H1 (cell line): ENCODE data around the gene CAGE1. TPM values are rescaled to one million over a fixed set of nuclear protein-coding genes. Genes with fewer than 3 reads are reported as not detected.
"Not testable (repeated sequence)": the region's sequence is repeated elsewhere in the genome, so short reads cannot be mapped to it uniquely, and the experiment has no call there.

Experiments
- CTCF ChIA-PET: fragments of 300-600 bp; sonication (Branson Sonifier 250); formaldehyde crosslinking; loops from one replicate; lab custom pipeline; 2021; ENCODE audit not compliant: partially characterized antibody; lab: Charles Lee
- POLR2A ChIA-PET: fragments of 300-600 bp; sonication (Branson Sonifier 250); formaldehyde crosslinking; loops from one replicate; lab custom pipeline; 2021; ENCODE audit warnings: inconsistent platforms; ENCODE audit not compliant: partially characterized antibody; lab: Charles Lee
- DNase-seq, 2 experiments: peaks; one replicate each; pipeline versions ENCODE4 v3.0.0 to v3.0.0-alpha.2; 2010 to 2022; ENCODE audit warnings: low spot score in 2 of 2, low read depth in 1 of 2, mixed read lengths in 1 of 2
- FAIRE-seq: peaks from 2 replicates; lab custom pipeline; 2011; peaks lifted over from hg19 to GRCh38; lab: Jason Lieb, UNC
- H2AFZ ChIP-seq: 2 replicates; pipeline ENCODE4 v1.8.1; 2012; ENCODE audit warnings: low read length, inconsistent platforms
- H2AK5ac ChIP-seq: 2 replicates; pipeline ENCODE4 v1.6.1; 2013; ENCODE audit warnings: low read depth, low read length
- H2BK120ac ChIP-seq: replicated peaks from 2 replicates; pipeline ENCODE3; 2013; ENCODE audit warnings: low read depth, low read length, inconsistent platforms
- H2BK12ac ChIP-seq: 2 replicates; pipeline ENCODE4 v1.6.1; 2013; ENCODE audit warnings: low read depth, low read length
- H2BK15ac ChIP-seq: 2 replicates; pipeline ENCODE4 v1.6.1; 2013; ENCODE audit warnings: low read length
- H2BK20ac ChIP-seq: 2 replicates; pipeline ENCODE4 v1.6.1; 2013; ENCODE audit warnings: low read length
- H2BK5ac ChIP-seq: 2 replicates; pipeline ENCODE4 v1.6.1; 2013; ENCODE audit warnings: low read depth, low read length
- H3K14ac ChIP-seq: 2 replicates; pipeline ENCODE4 v1.6.1; 2013; ENCODE audit warnings: inconsistent platforms; ENCODE audit not compliant: insufficient read length
- H3K18ac ChIP-seq: 2 replicates; pipeline ENCODE4 v1.6.1; 2013; ENCODE audit warnings: low read length; ENCODE audit errors: extremely low read depth
- H3K23ac ChIP-seq: 2 replicates; pipeline ENCODE4 v1.6.1; 2013; ENCODE audit warnings: inconsistent platforms; ENCODE audit not compliant: insufficient read length
- H3K23me2 ChIP-seq: 2 replicates; pipeline ENCODE4 v1.6.1; 2013; ENCODE audit warnings: low read depth, low read length
- H3K27ac ChIP-seq: 2 replicates; pipeline ENCODE4 v1.6.1; 2011; ENCODE audit warnings: low read depth, low read length, inconsistent platforms
- H3K27me3 ChIP-seq, 4 experiments: replicated peaks in 1 of 4; 1 replicate in 1 of 4; 2 replicates in 3 of 4; pipeline versions ENCODE4 v1.6.1 to v1.8.1; 2011 to 2013; ENCODE audit warnings: low read length in 3 of 4, mild to moderate bottlenecking in 3 of 4, inconsistent platforms in 2 of 4, mixed read lengths in 2 of 4, moderate library complexity in 1 of 4; ENCODE audit not compliant: control insufficient read depth in 3 of 4, insufficient read depth in 3 of 4; ENCODE audit errors: extremely low read depth in 1 of 4
- H3K36me3 ChIP-seq, 4 experiments: 2 replicates each; pipeline versions ENCODE4 v1.6.1 to v1.8.1; 2011 to 2013; ENCODE audit warnings: mild to moderate bottlenecking in 4 of 4, low read length in 3 of 4, moderate library complexity in 2 of 4, control low read depth in 1 of 4, inconsistent platforms in 1 of 4; ENCODE audit not compliant: insufficient read depth in 4 of 4, control insufficient read depth in 2 of 4
- H3K4ac ChIP-seq: replicated peaks from 2 replicates; pipeline ENCODE3; 2013; ENCODE audit warnings: low read length, low read depth, mixed read lengths, inconsistent platforms; ENCODE audit not compliant: insufficient read length
- H3K4me1 ChIP-seq, 4 experiments: replicated peaks in 1 of 4; 1 replicate in 1 of 4; 2 replicates in 3 of 4; pipeline versions ENCODE4 v1.6.1 to v1.8.1; 2011 to 2013; ENCODE audit warnings: low read length in 3 of 4, inconsistent platforms in 2 of 4, mixed read lengths in 1 of 4; ENCODE audit not compliant: insufficient read depth in 4 of 4, control insufficient read depth in 3 of 4
- H3K4me2 ChIP-seq, 2 experiments: 2 replicates each; pipeline versions ENCODE4 v1.6.1 to v1.8.1; 2011 to 2013; ENCODE audit warnings: low read depth in 2 of 2, low read length in 2 of 2, control low read depth in 1 of 2, inconsistent platforms in 1 of 2, mild to moderate bottlenecking in 1 of 2; ENCODE audit not compliant: insufficient read depth in 1 of 2
- H3K4me3 ChIP-seq, 4 experiments: fragments of 200-600, 300-600 bp in 1 of 4; sonication (generic), shearing (Covaris generic), sonication (Bioruptor Twin) in 1 of 4; 2 replicates each; pipeline versions ENCODE4 v1.5.1 to v1.8.1; 2011 to 2016; ENCODE audit warnings: low read length in 4 of 4, low read depth in 3 of 4, control low read depth in 2 of 4, inconsistent platforms in 2 of 4, mild to moderate bottlenecking in 2 of 4, mixed read lengths in 1 of 4, moderate library complexity in 1 of 4; ENCODE audit not compliant: insufficient read depth in 2 of 4; ENCODE audit errors: extremely low read depth in 1 of 4
- H3K56ac ChIP-seq: replicated peaks from 2 replicates; pipeline ENCODE3; 2013; ENCODE audit warnings: low read depth, mild to moderate bottlenecking, mixed read lengths, low read length, inconsistent platforms; ENCODE audit not compliant: insufficient read length
- H3K79me1 ChIP-seq: 2 replicates; pipeline ENCODE4 v1.6.1; 2013; ENCODE audit warnings: low read depth, low read length, control low read depth
- H3K79me2 ChIP-seq, 2 experiments: 2 replicates each; pipeline versions ENCODE4 v1.6.1 to v1.8.1; 2012 to 2013; ENCODE audit warnings: low read length in 2 of 2, mild to moderate bottlenecking in 2 of 2, inconsistent platforms in 1 of 2; ENCODE audit not compliant: insufficient read depth in 2 of 2, control insufficient read depth in 1 of 2
- H3K9ac ChIP-seq, 4 experiments: replicated peaks in 1 of 4; 1 replicate in 1 of 4; 2 replicates in 3 of 4; pipeline versions ENCODE4 v1.6.1 to v1.8.1; 2011 to 2013; ENCODE audit warnings: low read depth in 3 of 4, low read length in 3 of 4, control low read depth in 2 of 4, mild to moderate bottlenecking in 2 of 4, moderate library complexity in 2 of 4, inconsistent platforms in 1 of 4; ENCODE audit errors: extremely low read depth in 1 of 4
- H3K9me3 ChIP-seq, 2 experiments: 2 replicates each; pipeline versions ENCODE4 v1.6.1 to v1.8.1; 2012 to 2013; ENCODE audit warnings: mild to moderate bottlenecking in 2 of 2, moderate library complexity in 2 of 2, control low read depth in 1 of 2, inconsistent platforms in 1 of 2, low read depth in 1 of 2, low read length in 1 of 2, mixed read lengths in 1 of 2; ENCODE audit not compliant: insufficient read depth in 2 of 2
- H4K20me1 ChIP-seq, 2 experiments: replicated peaks in 1 of 2; 2 replicates each; pipeline versions ENCODE3 to v1.8.1; 2011 to 2013; ENCODE audit warnings: inconsistent platforms in 2 of 2, low read length in 2 of 2, mild to moderate bottlenecking in 1 of 2; ENCODE audit not compliant: insufficient read depth in 2 of 2, control insufficient read depth in 1 of 2
- H4K5ac ChIP-seq: 2 replicates; pipeline ENCODE4 v1.6.1; 2013; ENCODE audit warnings: low read length, low read depth, mixed read lengths, inconsistent platforms; ENCODE audit not compliant: insufficient read length
- H4K8ac ChIP-seq: 2 replicates; pipeline ENCODE4 v1.8.0; 2013; ENCODE audit warnings: mild to moderate bottlenecking, moderate library complexity, low read length, inconsistent platforms; ENCODE audit not compliant: insufficient read depth; ENCODE audit errors: extremely low read depth
- H4K91ac ChIP-seq: replicated peaks from 2 replicates; pipeline ENCODE3; 2013; ENCODE audit warnings: low read length, mixed read lengths, inconsistent platforms; ENCODE audit not compliant: insufficient read length
- WGBS, 2 experiments: shearing (Covaris generic) in 1 of 2; methylation state at CpG; one replicate each; pipeline versions ENCODE4 v1.1.6 to v1.1.7; 2013 to 2015; ENCODE audit warnings: low lambda C conversion rate in 2 of 2, mixed read lengths in 2 of 2, inconsistent platforms in 1 of 2, low coverage in 1 of 2, missing lambda C conversion rate in 1 of 2; ENCODE audit not compliant: insufficient replicate concordance in 2 of 2, insufficient coverage in 1 of 2, insufficient read length in 1 of 2; ENCODE audit errors: extremely low coverage in 1 of 2, missing lambda C conversion rate in 1 of 2; 5-methylcytosine and 5-hydroxymethylcytosine counted together
- polyA plus RNA-seq, 7 experiments: library from polyadenylated mRNA; depleted of rRNA in 3 of 7; stranded (reverse) in 5 of 7; unstranded in 2 of 7; fragments of >200 nt in 5 of 7; fragments of 200-250 nt in 2 of 7; gene quantifications; 1 replicate in 5 of 7; 2 replicates in 1 of 7; 4 replicates in 1 of 7; pipeline versions ENCODE4 v1.2.1 to v1.2.3, GENCODE V29; 2011 to 2013; ENCODE audit warnings: missing spikeins in 2 of 7, mixed read lengths in 2 of 7
- total RNA-seq: library from RNA; stranded (reverse); fragmentation: NEBNext Ultra II Directional; extraction: Animal tissue kit (Norgen Biotek cat#: 25700); gene quantifications from 2 replicates; pipeline ENCODE4 v1.2.1, GENCODE V29; 2021

Gene CAGE1
- total and polyA plus RNA-seq, 2 of the 8 experiments (the other 6 are each of a cell fraction or from before 2014, with no cell fraction given) = 0.09 TPM; not detected in 1

DNA sequence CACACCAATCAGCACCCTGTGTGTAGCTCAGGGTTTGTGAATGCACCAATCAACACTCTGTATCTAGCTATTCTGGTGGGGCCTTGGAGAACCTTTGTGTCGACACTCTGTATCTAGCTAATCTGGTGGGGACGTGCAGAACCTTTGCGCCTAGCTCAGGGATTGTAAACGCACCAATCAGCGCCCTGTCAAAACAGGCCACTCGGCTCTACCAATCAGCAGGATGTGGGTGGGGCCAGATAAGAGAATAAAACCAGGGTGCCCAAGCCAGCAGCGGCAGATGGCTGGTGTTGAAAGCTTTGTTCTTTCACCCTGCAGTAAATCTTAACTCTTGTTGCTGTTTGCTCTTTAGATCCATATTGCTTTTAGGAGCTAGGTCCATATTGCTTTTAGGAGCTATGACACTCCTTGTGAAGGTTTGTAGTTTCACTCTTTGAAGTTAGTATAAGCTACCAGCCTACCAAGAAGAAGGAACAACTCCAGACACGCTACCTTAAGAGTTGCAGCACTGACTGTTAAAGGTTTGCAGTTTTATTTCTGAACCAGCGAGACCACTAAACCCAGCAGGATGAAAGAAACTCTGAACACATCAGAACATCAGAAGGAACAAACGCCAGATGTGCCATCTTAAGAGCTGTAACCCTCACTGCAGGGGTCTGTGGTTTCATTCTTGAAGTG is 44.6 kb downstream of the CAGE1 start:
- H2BK20ac ChIP-seq, H4K91ac ChIP-seq, H2BK12ac ChIP-seq, H3K56ac ChIP-seq, H3K18ac ChIP-seq, H4K20me1 ChIP-seq, H3K27ac ChIP-seq, H3K36me3 ChIP-seq, H4K5ac ChIP-seq, POLR2A ChIA-PET, H3K4me1 ChIP-seq, H3K23me2 ChIP-seq, H3K27me3 ChIP-seq, H3K79me1 ChIP-seq, H3K14ac ChIP-seq, H2BK120ac ChIP-seq, H3K9me3 ChIP-seq, H3K23ac ChIP-seq, H3K4me3 ChIP-seq, H2AK5ac ChIP-seq, DNase-seq, H2AFZ ChIP-seq, FAIRE-seq, H4K8ac ChIP-seq, H3K4ac ChIP-seq, H2BK5ac ChIP-seq, H3K79me2 ChIP-seq, H2BK15ac ChIP-seq, H3K4me2 ChIP-seq, H3K9ac ChIP-seq: not testable (repeated sequence)
- CTCF ChIA-PET = interaction anchor here (1.5 to 2.7 kb wide), 5 partner anchors 9 to 68 kb away, joined by 3 to 8 read pairs (median 4); no protein-coding TSS in a partner anchor
- 90% methylated on average over 10 of the region's 10 CpGs; no CpG with 5 or more reads in 1 of the 2 experiments for WGBS, 2 experiments
